GM21515 (cell line): ENCODE results near the gene ZBTB4.
"Not testable (repeated sequence)": the region's sequence is repeated elsewhere in the genome, so short reads cannot be mapped to it uniquely, and the experiment has no call there.

Experiments
- ATAC-seq: cut with Tn5 transposase; IDR thresholded peaks from one replicate; pipeline ENCODE4 v1.9.1; 2021; ENCODE audit not compliant: unreplicated experiment

ZBTB4 gene

GRCh38 chr17:7474767-7475166, 4.7 kb downstream of the ZBTB4 start:
- ATAC-seq, result not testable (repeated sequence)

- no peak for ATAC-seq
Observed at GRCh38 chr17:7471729-7472128, 7.7 kb downstream of the ZBTB4 start.

GRCh38 chr17:7470457-7470973, 8.9 kb downstream of the ZBTB4 start:
- not testable (repeated sequence) for ATAC-seq

GRCh38 chr17:7469843-7470242, 9.6 kb downstream of the ZBTB4 start:
- ATAC-seq, result not testable (repeated sequence)

- ATAC-seq, result no peak
Observed at GRCh38 chr17:7468804-7469389, 10.5 kb downstream of the ZBTB4 start.

- ATAC-seq, result no peak
Observed at GRCh38 chr17:7468290-7468689, 11.1 kb downstream of the ZBTB4 start.

- no peak for ATAC-seq
Observed at GRCh38 chr17:7467498-7467897, 11.9 kb downstream of the ZBTB4 start.

GRCh38 chr17:7466639-7467341, 12.6 kb downstream of the ZBTB4 start:
- no peak for ATAC-seq

GRCh38 chr17:7466318-7466638, 13.2 kb downstream of the ZBTB4 start:
- no peak for ATAC-seq

GRCh38 chr17:7465597-7466275, 13.7 kb downstream of the ZBTB4 start:
- no peak for ATAC-seq

- ATAC-seq, result no peak
Observed at GRCh38 chr17:7464081-7464480, 15.3 kb downstream of the ZBTB4 start.

GRCh38 chr17:7463372-7463846, 16.0 kb downstream of the ZBTB4 start:
- no peak for ATAC-seq

GRCh38 chr17:7462474-7463371, 16.7 kb downstream of the ZBTB4 start:
- no peak for ATAC-seq

- ATAC-seq, result no peak
Observed at GRCh38 chr17:7460850-7461660, 18.4 kb downstream of the ZBTB4 start.

GRCh38 chr17:7459961-7460545, 19.4 kb downstream of the ZBTB4 start:
- ATAC-seq, result no peak

- ATAC-seq, result no peak
Observed at GRCh38 chr17:7448461-7448860, 31.0 kb downstream of the ZBTB4 start.

GRCh38 chr17:7445619-7445968, 33.8 kb downstream of the ZBTB4 start:
- ATAC-seq, result no peak

GRCh38 chr17:7444682-7445618, 34.5 kb downstream of the ZBTB4 start, which contains the start of gene CHRNB1:
Gene CHRNB1 (plus strand): TSS chr17:7445061. CDS start chr17:7445128, 67 bp downstream.
- ATAC-seq, result no peak
